ENCODE measurements around the gene RPAIN.

The RPAIN gene

DNA sequence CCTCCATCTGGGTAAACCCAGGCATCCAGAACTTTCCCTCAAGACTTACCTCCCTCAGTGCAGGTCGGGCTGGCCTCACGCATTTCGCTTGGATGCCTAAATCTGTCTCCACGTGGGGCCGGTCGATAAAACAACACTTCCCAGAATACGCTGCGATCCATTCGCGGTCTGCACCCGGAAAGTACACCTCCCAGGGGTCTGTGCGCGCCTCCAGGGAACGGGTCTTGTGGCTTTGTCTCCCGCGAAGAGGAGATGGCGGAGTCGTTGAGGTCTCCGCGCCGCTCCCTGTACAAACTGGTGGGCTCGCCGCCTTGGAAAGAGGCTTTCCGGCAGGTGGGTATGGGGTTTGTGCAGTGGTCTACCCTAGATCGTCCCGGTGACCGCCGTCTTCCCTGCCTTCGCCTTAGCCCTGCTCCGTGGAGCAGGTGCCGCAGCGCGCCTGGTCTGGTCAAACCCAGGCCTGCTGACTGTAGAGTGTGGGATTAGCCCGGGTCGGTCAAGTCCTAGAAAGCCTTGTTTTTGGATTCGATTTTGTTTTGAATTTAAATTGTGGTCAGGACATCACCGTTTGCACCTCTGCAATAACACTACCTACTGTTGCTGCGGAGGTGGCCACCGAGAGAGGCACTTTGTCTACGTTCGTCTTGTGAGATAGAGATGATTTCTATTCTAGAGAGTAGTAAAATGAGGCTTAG, at the start of gene RPAIN:
TSS of gene RPAIN (plus strand) at position 224 of the 695 bp plus-strand sequence. CDS start at position 253, 29 bp downstream.
- DNase-seq = peak; percentile 83 to 88

GRCh38 chr17:5370411-5370810, 49.6 kb upstream of the RPAIN start:
- no peak for DNase-seq

GRCh38 chr17:5373112-5373511, 46.9 kb upstream of the RPAIN start:
- DNase-seq = no peak

DNA sequence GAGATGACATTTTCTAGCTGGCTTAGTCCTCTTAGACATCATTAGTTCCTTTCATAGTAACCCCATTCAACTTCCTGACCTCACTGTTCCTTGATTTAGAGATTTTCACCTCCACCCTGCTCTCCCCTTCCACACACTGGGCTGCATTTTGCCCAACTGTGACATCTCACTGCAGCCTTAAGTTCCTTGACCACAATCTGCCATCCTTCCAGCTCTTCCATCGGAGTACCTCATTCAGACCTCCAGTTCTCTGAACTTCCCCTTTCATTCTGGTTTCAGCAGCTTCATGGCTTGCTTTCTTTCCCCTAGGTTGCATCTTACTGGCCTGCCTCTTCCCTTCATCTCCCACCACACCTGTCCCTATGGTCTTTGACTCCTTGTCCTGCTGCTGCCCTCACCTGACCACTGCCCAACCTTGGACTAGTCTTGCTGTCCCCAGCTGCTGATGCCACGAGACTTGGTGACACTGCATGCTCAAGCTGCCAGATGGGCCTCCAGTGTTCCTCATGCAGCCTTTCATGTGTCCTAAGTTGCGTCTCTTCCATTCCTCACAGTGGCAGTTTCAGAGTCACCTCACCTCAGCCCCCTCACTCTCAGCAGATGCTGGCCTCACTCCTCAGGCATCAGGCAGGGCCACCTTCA, 41.3 kb upstream of the RPAIN start:
- no peak for DNase-seq

GRCh38 chr17:5379351-5380107, 40.5 kb upstream of the RPAIN start:
- DNase-seq = no peak

DNA sequence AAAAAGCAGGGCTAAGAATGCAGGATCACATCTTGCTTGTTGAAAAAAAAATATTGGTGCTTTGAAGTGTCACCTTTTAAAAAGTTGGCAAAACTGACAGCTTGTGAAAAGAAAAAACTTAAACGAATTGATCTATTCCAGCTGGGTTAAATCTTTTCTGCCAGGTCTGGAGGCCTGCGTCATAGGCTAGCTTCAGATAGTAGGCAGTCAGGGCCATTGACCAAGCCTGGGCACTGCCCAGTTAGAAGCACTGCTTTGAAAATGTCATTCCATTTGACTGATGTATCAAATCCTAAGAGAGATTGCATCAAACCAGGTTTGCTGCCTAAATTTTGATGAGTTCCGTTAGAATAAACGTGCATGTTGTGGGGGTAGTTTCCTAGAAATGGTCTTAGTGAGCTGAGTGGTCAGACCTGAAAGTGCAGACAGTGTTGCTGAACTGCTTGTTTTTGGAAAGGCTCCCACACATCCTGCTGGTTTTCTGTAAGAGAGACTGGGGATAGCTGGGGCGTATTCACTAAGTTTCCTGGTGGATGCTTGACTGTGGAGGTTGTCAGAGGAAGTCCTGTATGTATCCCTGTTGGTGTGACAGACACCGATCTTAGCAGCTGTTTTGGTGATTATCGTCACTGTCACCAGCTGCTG, 39.4 kb upstream of the RPAIN start:
- DNase-seq = no peak

- DNase-seq = no peak
Measured at GRCh38 chr17:5381542-5381941, 38.4 kb upstream of the RPAIN start.

DNA sequence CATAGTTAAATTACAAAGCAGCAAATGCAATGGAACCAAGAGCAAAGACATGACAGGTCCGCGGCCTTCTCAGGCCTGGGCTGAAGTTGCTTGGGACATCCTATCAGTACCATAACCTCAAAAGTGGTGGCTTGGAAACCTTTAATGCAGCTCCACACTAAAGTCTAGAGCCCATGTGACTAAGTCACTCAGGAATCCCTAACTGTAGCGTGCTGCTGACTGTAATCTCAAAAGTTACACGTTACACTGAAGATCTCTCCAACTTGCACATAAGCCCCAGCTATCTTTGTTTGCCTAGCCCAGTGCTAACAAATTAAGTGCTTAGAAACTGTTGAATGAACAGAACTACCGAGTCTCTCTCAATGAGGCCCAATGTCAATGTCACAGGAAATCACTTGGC, 28.3 kb upstream of the RPAIN start:
- no peak for DNase-seq

GRCh38 chr17:5396612-5397011, 23.4 kb upstream of the RPAIN start:
- DNase-seq = no peak

GRCh38 chr17:5399767-5400166, 20.2 kb upstream of the RPAIN start:
- DNase-seq = no peak

GRCh38 chr17:5405400-5405799, 14.6 kb upstream of the RPAIN start:
- DNase-seq = no peak

DNA sequence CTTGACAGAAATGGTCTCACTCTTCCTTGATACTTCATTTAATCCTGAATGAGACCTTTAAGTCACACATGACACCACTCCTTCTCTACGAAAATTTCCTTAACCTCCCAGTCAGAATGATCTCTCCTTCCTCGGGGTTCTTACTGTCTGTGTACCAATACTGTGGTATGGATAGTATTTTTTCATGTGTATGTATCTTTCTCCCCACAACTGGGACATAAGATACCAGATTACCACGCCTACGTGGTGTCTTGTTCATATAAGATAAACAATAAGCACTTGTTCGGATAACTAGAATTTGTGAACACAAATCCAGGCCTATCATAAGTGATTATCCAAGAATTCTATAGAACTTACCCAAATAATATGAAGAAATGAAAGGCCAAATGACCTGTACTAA, 11.8 kb upstream of the RPAIN start:
- no peak for DNase-seq

DNA sequence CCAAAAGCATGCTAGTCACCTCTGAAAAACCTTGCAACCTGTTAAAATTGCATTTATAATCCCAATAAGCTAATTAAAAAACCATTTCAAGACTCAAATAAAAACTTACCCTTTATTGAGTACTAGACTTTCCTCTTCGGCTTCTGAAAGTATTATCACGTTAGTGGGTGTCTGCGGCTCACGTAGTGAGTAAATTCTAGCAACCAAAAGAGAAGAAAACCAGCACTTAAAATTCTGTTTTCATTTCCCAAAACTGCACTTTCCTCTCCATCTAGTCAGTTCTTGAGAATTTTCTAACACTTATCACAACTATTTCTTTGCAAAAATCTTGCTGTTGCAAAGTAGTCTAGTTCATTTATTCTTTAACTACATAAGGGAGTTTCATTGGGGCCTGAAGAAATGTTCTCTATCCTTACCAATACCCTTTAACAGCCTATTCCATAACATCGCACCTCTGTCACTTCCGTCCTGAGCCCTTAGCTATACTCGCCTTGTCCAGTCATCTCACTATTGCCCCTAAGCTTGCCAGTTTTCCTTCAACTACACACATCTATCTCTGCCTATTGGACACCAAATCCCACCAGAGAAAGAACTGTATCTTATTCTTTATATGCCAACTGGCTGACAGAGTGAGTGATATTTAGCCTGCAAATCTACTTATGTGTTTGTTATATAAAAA, 9.2 kb upstream of the RPAIN start:
- DNase-seq = no peak

GRCh38 chr17:5413682-5414081, 6.3 kb upstream of the RPAIN start:
- no peak for DNase-seq

- no peak for DNase-seq
Measured at GRCh38 chr17:5416901-5417300, 3.1 kb upstream of the RPAIN start.

- DNase-seq = peak; percentile 81 to 86
Measured at GRCh38 chr17:5418858-5419355, 1.1 kb upstream of the RPAIN start.

DNA sequence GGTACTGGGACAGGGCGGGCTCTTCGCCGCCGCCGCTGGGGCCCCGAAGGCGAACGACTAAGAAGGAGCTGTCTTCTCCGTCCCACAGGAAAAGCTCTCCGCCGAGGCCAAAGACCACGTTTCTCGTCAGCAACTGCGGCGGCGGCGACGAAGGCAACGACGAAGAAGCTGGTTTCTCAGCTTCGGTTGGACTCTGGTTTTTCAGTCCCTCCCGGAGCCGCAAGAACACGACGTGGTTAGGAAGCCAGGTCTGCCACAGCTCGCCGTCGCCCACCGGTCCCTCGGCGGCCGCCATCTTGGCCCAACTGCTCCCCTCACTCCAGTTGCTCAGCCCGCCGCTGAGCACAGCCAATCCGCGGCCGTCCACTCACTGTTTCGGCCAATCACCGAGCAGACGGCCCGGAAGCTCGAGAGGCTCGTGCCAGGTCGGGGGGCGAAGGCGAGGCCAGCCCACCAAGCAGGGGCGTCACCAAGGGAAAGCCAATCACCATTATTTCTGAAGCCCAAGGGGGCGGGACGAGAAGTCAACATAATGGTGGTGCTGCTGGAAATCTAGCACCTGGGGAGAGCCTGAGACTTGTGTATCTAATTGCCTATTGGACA, 525 bp upstream of the RPAIN start, which contains the start of gene NUP88:
TSS of gene NUP88 (minus strand) at position 307 of the 603 bp plus-strand sequence. CDS start at position 295, 12 bp downstream.
- DNase-seq = peak; percentile 94 to 97

- DNase-seq = no peak
Measured at GRCh38 chr17:5422505-5422904, 2.5 kb downstream of the RPAIN start.

GRCh38 chr17:5424909-5425308, 4.9 kb downstream of the RPAIN start:
- no peak for DNase-seq

GRCh38 chr17:5425826-5426225, 5.8 kb downstream of the RPAIN start:
- no peak for DNase-seq

DNA sequence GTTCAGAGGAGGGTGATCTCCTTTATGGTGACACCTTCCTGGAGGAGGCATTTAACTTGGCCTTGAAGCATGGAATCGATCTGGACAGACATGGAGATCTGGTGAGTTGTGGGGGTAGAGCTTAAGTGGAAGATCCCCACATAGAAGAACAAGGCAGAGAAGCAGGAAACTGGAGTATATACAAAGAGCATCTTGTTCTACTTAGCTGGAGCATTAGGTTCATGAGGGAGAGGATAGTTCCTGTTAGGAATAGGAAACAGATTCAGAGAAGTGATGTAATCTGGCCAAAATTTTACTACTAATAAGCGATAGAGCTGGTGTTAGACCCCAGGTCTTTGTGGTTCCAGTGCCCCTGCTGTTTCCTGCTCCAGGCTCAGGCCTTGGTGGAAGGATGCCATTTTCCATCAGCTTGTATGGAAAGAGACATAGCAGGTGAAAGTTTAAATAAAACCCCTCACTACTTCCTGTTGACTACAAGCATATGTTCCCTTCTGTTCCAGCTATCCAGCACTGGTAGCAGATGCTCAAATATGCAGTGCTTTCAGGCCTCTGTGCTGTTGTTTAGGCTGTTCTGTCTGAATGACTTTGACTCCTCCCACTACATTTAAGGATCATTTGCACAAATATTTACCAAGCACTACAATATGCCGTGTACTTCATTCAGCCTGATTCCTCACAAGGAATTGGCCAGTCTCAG, 9.4 kb downstream of the RPAIN start:
- no peak for DNase-seq

Measured in CD4-positive, alpha-beta T cell treated with Interferon alpha-2 for 1 hour (primary cell).